Activated naive CD8-positive, alpha-beta T cell treated with anti-CD3 and anti-CD28 coated beads, Interleukin-2, amount 50 U/mL, for 16 hours (primary cell): Measurements from ENCODE around the gene INPP4B.

Experiments used
- DNase-seq: peaks from one replicate; pipeline ENCODE4 v3.0.0-alpha.2; 2020; ENCODE audit warnings: low read depth, low spot score

The INPP4B gene

DNA sequence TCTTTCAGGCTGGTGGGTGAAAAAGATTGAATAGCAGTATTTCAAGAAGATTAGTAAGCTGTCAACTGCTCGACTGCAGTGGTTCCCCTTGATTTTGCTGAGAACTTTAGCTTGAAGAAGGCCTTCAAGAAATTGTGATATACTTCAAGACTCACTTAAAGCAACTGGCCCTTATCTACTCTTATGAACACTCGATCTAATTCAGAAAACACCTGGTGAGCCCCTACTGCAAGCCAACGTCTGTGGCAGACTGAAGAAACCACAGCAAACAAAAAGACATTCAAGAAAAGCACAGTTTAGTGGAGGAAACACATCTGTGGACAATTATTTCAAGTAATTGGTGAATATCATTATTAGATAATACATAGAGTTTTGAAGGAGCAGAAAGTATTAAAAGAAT lies 119.0 kb downstream of the INPP4B start:
- DNase-seq: no peak

DNA sequence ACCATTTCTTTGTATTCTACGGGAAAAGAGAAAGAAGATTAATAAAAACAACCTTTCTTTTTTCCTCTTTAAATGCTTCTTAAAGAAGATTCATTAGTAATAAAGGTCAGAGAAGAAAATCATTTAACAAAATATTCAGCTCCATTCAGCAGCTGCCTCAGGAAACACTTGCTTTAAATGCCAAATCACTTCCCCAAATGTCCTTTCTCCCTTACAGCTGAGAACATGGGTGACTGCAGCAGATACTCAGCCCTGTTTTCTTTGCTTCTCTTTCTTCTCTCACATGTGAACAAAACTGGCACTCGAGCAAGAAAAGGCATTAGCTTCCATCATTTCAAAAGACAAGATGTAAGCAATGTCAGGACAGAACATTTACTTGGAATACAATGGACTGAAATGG lies 120.2 kb downstream of the INPP4B start:
- no peak for DNase-seq

DNA sequence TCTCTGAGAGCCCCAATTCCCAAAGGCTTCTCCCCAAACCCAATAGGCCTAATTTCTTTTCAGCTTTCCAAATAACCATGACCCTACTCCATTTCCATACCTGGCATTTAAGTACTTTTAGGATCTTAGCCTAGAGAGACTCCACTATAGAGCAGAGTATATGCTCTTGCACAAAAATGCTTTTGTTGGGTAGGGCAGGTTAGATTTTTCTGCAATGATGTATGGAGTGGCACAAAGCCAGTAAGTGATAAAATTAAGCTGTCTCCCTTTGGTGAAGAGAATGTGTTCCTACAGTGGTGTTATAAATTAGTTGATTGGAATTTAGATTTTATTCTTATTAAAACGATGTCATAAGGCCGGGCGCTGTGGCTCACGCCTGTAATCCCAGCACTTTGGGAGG lies 124.9 kb downstream of the INPP4B start:
- no peak for DNase-seq

DNA sequence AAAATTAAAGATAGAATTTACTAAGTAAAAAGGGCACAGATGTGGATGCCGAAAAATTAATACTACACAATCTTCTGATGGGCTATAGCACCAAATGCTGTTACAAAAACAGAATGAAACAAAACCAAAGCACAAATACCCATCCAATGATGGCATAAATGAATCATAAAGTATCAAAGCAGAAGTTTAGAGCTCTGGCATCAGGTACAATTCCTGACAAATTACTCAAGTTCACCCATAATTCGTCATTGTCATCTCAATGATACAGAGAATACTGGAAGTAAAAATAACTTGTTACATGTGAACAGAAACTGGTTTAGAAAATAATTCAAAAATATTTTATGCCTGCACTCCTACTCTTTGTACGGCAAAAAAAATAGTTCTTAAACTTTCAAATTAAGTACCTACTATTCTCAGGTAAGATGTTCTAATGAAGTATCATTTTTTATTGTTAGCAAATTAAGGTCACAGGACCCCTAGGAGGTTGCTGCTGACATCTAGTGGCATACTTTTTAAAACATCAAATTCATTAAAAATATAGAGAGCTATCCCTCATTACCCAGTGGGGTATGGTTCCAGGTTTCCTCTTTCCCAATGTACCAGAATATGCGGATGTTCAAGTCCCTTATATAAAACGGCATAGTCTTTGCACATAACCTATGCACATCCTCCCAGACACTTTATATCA lies 126.1 kb downstream of the INPP4B start:
- DNase-seq: no peak

DNA sequence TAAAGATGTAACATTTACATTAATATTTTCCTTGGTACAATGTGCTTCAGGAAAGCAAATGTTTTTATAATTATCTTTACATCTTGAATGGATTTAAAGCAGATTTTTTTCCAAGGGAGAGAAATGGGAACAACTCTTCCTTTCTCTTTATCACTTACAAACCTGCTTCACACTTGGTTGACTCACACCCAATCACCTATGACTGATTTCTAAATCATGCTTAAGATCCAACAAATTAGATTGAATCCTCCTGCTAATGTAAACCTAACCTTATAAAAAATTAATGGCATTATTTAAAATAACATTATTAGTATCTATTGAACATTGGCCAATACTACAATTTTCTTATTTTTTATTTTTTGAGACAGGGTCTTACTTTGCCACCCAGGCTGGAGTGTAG lies 127.1 kb downstream of the INPP4B start:
- DNase-seq: no peak

DNA sequence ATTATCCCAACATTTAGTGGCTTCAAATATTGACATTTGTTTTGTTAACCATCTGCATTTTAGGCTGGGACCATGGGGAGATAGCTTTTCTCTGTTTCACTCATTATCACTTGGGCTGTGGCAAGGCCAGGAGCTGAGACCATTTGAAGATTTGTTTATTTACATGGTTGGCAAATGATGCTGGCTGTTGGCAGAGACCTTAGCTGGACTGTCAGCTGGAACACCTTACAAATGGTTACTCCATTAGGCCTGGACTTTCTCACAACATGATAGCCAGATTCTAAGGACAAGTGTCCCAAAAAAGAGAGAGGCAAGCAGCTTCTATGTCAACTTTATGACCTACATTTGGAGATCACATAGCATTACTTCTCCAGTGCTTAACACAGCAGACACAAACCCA lies 130.4 kb downstream of the INPP4B start:
- DNase-seq: no peak

DNA sequence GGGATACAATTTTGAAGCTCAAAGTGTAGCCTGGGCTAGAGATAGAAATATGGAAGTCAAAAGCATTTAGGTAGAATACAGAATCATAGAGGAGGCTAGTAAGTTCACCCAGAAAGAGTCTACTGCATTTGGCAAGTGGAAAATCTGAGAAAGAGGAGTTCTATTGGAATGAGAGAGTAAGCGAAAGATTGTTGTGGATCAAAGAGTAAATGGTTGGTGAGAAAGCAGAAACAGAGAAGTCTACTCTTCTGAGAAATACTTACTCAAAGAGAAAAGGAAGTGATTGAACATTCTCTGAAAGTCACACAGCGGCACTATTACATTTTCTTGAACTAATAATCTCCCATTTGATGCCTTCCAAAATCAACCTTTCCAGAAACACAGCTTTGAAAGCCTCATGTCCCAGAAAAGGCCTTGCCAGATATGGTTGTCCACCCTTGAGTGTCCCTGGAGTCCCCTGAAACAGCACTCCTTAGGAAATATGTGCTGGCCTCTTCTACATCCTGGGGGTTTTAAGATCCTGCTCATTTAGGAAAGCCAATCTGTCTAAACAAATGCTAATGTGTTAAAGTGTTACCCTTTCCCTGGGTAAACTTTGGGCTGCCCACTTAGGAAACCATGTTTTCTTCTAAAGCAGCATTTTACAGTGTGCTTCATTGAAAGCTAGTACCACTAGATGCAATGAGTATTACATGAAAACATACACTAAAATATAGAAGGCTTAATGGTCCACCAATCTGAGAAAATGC lies 132.6 kb downstream of the INPP4B start:
- no peak for DNase-seq

DNA sequence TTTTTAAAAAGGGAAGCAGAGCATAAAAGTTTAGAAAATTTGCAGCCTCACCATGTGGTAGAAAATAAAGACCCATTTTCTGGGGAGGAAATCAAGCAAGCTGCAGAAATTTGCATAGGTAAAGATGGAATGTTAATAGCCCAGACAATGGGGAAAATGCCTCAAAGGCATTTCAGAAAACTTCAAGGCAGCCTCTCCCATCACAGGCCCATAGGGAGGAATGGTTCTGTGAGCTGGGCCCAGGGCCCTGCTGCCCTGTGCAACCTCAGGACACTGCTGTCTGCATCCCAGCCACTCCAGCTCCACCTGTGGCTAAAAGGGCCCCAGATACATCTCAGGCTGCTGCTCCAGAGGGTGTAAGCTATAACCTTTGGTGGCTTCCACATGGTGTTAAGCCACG lies 137.9 kb downstream of the INPP4B start:
- DNase-seq: no peak

DNA sequence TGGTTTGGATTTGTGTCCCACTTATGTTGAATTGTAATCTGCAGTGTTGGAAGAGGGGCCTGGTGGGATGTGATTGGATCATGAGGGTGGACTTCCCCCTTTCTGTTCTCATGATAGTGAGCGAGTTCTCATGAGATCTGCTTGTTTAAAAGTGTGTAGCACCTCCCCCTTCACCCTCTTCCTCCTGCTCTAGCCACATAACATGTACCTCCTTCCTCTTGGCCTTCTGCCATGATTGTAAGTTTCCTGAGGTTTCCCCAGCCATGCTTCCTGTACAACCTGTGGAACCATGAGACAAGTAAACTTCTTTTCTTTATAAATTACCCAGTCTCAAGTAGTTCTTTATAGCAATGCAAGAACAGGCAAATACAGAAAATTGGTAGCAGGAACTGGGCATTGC lies 138.7 kb downstream of the INPP4B start:
- no peak for DNase-seq

DNA sequence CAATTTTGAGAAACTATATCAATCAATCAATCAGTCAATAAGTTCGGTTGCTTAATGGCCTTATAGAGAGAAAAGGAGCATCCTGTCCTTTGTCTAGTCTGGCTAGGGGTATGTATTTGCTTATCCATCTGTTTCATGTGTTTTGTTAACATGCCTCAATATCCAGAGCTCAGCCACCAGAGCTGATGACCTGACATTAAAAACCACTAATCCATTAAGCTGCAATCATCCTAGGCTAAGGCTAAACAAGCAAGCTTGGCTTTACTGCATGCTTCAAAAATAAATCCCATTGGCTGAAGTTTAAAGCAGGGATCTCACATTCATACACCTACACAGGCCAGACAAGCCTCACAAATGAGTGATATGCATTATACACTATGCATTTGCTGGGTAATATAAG lies 139.7 kb downstream of the INPP4B start:
- no peak for DNase-seq

DNA sequence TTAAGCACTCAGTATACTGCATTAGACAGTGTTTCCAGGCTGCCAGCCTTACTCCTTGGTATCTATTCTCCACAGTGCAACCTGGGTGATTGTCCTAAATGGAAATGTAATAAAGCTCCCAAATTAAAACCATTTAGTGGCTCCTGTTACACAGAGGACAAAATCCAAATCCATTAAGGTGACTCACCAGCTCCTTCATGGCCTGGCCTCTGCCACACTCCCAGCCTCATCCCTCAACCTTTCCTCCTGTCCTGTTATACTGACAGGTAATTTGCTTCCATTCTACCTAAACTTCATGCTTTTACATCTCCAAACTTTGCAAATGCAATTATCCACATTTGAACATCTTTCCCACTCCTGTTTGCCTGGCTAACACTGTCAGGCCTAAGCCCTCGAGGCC lies 140.3 kb downstream of the INPP4B start:
- DNase-seq: no peak

DNA sequence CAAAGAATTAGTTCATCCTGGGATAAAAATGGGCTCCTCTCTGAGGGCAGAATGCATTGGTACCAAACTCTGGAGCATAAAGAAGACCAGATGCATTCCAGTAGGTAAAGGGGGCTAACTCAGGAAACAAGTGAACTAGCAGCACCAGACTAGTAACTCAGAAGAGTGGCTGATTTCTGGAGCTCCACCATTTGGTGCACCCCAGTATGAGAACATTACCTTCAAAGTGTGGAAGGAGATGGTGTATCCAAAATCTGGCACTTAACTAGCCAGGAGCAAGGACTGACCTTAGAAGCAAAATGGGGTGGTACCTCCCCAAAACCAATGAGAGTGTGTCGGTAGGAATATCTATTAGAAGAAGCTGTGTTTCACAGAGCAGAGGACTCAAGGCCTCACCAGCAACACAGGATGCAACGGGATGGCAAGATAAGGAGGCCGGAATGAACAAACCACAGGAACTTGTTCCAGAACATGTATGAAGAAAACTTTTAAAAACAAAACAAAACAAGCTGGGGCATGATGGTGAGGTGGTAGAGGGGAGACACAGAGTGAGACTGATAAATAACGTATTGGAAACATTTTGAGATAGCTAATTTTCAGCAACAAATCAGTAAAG lies 142.3 kb downstream of the INPP4B start:
- DNase-seq: no peak

DNA sequence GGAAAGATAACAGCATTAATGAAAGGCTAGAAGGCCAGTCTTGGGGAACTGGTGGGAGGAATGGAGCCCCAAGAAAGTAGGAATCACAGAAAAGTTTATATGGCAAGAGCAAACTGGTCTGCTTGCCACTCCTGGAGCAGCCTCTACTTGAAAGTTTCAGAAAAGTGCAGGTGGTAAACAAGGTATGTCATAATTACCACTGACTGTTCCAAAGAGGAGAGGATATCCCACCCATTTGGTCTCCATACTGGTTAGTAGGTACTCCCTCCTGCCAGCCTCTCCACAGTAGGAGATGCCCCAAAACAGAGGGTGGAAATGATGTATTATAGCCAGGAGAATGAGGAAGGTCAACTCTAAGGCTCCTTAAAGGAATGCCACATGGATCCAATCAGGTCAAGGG lies 145.1 kb downstream of the INPP4B start:
- DNase-seq: no peak

DNA sequence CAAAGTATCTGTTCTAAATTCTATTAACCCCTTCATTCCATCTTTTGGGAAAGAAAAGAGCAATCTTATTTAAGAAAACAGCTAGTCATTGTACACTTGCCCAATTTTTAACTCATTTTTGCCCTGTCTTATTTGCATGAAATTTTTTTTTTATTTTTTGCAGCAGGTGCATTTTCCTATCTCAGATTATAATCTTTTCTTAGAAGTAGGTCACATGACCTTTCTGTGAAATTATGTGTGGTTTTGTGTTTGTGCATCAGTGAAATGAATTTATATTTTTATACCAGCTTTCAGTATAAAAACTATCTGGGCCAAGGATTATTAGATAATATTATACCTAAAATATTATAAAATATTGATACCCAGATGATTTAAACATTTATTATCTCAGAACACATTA lies 145.6 kb downstream of the INPP4B start:
- no peak for DNase-seq

DNA sequence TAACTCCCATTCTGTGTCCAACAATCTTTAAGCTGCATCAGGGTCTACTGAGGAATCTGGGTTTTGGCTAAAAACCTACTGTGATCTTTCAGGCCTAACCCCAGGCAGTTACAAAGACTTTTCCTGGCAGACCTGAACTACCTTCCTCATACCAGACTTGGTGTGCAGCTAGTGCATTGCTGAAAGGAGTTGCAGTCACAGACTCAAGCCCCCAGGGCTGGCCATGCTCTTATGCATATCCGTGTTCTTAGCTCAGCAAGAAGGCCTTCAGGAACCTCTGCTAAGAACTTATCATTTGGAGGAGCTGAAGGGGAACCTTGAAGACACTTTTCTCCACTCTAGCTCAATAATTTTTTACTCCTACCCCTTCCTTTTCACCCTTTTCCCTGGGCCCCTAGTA lies 147.5 kb downstream of the INPP4B start:
- DNase-seq: no peak

DNA sequence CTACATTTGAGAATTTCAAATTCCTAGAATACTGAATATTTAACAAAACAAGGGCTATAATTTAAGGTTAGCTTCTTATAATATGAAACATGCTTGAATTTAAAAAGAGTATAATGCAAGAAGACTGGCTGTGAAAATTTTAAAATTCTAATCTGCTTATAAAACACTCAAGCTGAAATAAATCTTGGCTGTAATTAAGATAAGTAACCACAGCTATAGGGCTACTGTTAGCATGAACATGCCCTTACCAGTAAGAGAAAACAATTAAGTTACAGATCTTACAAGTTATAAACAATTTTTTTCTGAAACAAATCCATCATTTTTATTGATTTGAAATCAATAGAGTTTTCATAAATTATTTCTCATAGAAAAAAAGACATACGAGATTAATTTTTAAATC lies 148.2 kb downstream of the INPP4B start:
- DNase-seq: no peak

DNA sequence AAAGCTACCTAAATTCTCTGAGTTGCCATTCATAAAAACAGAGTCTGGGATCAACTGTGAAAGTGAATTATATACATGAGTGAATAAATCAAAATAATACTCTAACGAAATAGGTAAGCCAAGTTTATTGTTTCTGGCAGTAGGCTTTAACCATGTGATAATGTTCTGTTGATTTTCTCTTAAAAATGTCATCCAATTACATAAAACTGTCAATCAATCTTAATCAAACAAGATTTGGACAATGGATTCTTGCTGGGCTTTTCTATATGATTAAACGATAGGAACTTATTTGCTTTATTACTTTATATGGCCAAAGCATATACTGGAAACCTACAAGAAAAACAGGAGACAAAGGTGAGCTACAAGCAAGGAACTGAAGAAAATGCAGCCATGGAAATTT lies 148.8 kb downstream of the INPP4B start:
- DNase-seq: no peak

DNA sequence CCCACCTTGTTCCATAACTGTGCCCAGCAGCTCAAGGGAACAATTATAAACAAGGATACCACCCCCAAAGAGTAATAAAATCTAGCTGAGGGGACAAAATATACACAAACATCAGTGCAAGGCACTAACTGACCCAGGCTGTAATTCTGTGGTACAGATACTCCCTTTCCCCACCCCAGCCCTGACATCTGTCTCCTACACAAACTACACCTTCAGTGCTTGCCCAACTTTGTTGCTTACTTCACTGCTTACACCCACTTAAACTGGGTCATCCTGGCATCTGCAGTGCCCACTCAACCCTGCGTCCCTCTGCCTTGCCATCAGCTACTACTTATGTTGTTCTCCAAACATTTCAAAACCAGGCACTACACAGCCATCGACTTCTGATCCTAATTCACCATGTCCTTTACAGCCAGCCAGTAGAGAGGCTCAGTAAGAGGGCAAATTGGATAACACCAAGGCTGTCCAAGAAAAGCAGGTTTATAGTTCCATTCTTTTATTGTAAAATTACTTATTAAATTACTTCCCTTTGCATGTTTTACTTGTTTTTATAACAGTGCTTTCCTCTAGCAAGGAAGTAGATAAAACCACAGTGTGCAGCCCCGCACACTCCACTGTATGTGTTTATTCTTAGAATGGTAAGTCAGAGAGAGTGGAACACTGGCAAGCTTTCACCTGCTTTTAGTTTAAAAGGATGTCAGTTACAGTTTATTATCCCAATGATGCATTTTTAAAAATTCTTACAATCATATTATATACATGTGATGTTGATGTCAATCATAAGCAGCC lies 149.6 kb downstream of the INPP4B start:
- no peak for DNase-seq

DNA sequence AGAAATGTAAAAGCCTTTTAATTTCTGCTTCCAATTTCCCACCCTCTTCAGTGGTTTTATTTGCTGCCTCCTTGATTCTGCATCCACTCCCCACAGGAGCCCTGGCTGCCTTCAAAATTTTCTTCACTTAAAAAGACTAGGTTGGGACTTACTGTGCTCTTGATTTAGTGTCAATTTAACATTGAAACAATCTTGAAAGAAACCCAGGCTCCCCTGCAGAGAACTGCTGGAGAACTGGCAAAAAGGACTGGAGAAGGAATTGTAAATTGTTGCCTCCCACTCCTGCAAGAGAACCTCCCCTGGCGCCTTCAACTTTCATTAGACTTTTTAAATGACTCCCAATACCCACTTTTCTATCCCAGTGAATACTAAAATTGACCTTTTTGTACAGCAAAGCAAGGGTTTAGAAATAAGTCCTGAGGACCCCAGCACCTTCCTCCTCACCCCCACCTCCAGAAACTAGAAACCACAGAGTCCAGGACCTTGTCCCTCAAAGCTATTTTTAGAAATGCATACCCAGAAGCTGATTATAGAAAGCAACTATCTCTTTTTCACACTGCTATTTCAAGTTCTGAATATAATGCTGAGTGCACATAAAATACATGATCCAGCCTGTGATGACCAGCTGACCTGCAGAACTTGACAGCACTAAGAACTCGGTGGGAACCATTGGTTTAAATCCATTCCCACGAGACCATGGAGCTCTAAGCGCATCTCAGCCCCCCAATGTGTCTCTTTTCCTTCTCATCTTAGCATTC lies 155.5 kb downstream of the INPP4B start:
- no peak for DNase-seq

DNA sequence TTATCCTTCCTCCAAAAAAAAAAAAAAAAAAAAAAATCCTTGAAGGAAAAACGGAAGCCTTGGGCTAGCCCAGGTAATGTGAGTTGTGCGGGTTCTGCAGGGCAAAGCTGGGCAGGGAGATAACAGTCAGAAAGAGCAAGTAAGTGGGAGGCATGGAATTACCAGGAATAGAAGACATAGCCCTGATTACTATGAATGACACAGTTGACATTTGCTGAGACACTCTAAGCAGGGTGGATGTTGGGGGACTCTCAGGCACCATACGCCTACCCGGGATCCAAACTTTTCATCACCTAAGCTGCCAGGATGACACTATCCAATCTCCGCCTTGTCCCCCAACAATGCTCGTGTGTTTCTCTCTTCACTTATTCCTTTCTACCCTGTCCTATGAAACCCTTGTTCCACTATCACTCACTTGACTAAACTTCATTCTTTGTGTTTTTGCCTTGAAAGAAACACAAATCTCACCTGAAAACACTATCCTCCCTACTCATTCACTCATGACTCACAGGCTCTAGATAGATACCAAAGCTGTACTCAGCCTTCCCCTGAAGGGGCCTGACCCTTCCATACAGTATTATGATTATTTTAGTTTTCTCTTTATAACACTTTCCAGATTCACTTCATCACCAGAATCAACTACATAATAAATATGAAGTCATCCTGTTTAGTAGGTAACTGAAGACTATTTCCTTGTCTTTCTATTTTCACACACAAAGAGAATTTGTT lies 158.4 kb downstream of the INPP4B start:
- no peak for DNase-seq

DNA sequence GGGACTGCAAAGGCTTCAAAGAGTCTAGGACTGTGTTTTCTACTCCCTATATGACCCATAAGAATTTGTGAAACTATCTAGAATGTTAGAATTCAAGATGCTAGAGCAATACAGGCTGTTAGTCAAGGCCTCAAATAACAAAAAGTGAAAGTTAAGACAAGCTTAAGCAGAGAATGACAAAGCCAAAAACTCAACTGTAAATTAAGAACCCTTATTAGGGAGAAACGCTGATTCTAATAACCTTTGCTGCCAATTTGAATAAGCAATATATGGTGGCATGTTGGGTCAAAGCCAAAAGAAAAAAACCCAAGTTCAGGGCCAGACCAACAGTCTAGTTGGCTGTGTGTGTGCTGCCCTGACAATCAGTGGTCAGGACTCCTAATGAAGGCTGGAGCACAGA lies 160.0 kb downstream of the INPP4B start:
- no peak for DNase-seq
